Non-pigmented ciliary epithelial cell (primary cell): ENCODE measurements around the gene MECP2.
"Not testable (repeated sequence)": the region's sequence is repeated elsewhere in the genome, so short reads cannot be mapped to it uniquely, and the experiment has no call there.

Source experiments
- DNase-seq: peaks from one replicate; pipeline ENCODE4 v3.0.0-alpha.2; 2010; ENCODE audit warnings: low read depth

MECP2 gene

DNA sequence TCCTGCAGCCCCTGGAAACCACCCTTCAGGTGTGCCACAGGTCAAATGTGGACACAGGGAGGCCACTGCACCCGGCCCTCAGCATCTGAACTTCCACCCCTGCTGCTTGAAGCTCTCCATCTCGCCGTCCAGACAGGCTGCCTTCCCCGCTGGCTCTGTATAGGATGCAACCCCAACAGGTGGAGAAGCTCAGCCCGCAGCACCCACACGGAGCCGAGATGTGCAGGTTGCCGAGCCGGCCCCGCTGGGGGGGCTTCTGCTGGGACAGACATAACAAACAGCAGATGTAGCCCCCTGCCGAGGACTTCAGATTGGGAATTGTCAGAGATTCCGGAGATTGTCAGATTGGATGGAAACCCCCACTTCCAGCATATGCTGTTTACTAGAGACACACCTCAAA, 104.4 kb downstream of the MECP2 start:
- DNase-seq = no peak

DNA sequence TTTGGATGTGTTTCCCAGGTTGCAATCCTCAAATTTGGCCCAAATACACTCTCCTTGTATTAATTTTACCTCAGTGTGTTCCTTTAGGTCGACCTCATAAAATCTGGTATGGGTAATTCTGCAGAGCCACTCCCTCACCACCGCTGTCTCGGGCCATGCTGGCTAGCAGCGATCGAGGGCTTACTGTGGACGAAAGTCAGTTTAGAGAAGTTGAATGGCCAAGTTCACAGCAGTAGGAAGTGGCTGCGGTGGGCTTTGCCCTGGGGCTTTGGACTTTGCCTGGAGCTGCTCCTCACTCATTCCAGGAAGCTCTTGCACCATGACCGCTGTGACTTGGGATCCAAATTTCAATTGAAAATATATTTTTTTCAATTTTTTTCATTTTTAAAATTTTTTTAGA, 105.3 kb downstream of the MECP2 start:
- no peak for DNase-seq

DNA sequence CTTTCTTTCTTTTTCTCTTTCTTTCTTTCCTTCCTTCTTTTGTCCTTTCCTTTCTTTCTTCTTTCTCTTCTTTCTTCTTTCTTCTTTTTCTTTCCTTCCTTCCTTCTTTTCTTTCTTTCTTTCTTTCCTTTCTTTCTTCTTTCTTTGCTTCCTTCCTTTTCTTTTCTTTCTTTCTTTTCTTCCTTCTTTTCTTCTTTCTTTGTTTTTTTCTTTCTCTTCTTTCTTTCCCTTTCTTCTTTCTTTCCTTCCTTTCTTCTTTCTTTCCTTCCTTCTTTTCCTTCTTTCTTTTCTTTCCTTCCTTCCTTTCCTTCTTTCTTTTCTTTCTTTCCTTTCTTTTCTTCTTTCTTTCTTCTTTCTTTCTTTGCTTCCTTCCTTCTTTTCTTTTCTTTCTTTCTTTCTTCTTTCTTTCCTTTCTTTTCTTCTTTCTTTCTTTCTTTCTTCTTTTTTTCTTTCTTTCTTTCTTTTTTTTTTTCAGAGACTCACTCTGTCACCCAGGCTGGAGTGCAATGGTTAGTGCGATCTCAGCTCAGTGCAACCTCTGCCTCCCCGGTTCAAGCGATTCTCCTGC, 106.4 kb downstream of the MECP2 start:
- no peak for DNase-seq

DNA sequence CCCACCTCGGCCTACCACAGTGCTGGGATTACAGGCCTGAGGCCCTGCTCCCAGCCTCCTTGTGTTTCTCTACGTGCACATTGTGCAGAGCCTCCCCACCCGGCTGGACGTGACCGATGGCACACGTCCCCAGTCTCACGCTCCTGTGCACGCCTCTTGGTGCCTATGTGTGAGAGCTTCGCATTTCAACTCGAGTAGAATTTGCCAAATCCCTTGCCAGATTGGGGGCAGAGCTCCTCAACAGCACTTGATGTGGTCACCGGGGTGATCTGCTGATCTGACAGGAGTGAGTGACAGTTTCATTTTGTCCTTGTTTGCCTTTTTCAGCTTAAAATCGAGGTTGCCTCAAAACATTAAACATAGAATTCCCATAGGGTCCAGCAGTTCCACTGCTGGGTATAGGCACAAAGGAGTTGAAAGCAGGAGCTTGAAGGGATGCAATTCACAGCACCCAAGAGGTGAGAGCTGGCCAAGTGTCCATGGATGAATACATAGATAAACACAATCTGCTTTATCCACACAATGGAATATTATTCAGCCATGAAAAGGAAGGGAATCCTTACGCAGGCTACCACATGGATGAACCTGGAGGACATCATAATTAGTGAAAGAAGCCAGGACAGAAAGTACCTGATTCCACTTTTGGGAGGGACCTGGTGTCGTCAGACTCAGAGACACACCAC, 107.4 kb downstream of the MECP2 start:
- no peak for DNase-seq

DNA sequence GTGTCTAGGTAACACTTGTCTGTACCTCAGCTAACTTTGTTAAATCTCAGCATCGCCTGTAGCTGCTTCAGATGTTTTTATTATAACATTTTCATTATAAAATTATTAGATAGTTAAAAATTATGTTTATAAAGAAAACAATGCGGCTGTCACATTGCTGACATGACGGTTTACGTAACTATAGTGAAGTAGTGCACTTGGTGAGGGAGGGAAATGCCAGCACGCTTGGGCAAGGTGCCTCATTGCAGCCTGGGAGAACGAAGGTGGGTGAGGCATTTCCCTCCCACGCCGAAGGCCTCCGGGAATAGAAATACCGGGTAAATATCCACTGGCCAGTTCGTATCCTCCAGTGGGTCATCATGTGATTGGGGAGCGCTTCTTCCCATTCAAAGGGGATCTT, 109.0 kb downstream of the MECP2 start:
- no peak for DNase-seq

DNA sequence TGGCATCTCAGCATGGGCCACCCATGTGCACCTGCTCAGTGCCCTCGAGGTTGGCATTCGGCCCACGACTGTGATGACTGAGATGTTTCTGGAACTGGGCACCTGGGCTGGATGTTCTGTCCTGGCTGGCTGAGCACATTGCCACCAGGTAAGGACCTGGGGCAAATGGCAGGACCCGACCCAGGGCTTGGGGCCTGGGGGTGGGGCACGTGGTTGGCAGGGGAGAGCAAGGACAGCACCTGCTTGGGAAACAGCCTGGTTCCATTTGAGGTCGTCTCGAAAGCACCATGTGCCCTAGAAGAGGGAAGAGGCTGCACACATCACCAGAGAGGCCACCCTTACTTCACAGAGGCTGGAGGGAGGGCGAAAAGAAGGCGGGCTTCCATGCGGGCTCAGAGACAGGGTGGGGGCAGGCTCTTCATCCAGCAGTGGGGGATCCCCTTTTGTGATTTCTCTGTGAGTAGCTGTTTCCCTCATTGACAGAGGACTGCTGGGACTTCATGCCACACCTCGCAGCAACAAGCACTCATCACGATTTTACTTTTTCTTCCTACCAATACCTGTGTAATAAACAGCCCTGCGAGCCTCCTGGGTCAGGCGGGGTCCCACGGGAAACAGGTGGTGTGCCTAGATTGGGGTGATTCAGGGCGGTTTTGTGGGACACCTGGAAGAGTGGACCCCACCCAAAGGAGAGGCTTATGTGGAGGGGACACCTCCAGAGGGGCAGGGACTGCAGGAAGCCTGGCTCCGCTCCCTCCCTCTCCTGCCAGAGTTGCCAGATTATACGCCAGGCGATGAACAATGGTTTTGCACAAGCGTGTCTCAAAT, 113.0 kb downstream of the MECP2 start:
- DNase-seq = no peak

DNA sequence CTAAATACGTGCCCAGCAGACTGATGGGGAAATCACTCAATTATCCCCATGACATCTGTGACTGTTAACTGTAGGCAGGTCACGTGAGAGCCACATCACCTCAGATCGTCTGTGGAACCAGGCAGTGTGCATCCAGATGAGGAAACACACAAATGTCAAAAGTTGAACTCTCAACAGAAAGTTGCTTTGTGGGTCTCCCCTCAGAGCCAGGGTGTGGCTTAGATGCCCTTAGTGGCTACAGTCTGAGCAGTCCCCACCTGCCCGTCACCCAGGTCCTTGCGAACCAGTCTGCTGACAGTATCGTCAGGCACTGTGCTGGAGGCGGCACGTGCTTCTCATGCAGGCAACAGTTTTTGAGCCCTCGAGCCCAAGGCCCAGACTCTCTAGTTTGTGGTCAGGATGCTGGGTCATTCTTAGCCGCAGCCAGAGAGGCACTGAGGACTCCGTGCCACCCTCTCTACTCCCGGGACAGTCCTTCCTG, 114.2 kb downstream of the MECP2 start:
- DNase-seq = no peak

DNA sequence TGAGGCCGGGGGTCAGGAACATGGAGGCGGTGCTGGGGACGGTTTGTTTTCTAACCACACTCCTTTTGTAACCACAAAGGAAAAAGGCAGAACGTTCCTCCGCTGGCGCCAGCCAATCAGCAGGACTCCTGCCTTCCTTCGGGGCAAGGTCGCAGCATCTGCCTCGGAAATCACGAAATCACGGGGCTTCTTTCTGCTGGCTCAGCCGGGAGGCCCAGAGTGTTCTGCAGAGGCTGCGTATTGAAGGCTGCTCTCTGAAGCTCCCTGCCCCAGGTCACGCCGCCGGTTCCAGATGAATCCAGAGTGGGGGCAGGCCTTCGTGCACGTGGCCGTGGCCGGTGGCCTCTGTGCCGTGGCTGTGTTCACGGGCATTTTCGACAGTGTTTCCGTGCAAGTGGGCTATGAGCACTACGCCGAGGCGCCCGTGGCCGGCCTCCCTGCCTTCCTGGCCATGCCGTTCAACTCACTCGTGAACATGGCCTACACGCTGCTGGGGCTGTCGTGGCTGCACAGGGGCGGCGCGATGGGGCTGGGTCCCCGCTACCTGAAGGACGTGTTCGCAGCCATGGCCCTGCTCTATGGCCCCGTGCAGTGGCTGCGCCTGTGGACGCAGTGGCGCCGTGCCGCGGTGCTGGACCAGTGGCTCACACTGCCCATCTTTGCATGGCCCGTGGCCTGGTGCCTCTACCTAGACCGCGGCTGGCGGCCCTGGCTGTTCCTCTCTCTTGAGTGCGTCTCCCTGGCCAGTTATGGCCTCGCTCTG, 115.6 kb downstream of the MECP2 start:
- no peak for DNase-seq

DNA sequence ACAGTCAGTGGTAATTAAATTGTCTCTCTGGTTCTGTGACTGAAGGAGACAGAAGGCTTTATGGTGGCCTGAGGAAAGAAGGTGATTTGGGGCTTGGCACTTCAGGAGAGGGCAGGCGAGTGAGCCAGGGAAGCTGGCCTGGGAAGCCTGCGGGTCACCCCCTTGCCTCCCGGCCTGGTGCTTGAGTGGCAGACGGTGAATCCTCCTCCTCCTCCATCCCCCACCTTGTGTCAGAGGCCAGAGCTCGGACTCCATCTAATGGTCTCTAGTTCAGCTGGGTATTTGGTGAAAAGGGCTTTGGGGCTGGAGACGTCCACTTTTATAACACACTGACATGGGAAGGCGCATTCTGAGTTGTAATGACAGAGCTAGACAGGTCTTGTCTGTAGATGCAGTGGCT, 116.3 kb downstream of the MECP2 start:
- no peak for DNase-seq

DNA sequence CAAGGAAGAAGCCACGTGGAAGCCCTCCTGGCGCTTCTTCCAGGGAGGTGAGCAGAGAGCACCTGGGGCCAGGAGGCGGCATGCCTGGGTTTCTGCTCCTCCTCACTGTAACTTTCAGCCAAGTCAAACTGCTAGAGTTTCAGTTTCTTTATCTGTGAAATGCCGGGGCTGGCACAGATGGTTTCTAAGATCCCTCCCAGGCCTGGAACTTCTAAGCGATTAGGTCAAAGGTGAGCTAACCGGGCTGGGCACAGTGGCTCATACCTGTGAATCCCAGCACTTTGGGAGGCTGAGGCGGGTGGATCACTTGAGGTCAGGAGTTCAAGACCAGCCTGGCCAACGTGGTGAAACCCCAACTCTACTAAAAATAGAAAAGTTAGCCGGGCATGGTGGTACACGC, 117.1 kb downstream of the MECP2 start:
- not testable (repeated sequence) for DNase-seq

DNA sequence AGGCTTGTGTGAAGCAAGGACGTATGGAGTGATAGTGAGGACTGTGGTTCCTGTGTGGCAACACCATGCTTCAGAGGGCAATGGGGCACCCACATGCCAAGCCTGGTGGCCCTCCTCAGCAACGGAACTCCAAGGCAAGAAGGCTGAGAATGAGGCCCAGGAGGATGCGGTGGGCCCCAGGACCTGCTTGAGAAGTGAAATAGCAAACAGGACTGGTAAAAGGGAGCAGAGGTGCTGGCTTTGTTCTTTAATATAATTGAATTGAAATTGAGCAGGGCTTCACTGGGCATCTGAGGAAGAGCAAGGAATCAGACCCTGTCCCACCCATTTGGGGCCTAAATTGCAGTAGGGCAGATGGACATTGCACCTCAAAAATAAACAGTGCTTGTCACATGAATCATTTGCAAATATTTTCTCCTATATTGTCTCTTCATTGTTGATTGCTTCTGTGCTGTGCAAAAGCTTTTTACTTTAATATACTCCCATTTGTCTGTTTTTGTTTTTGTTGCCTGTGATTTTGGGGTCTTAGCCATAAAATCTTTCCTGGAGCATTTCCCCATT, 122.7 kb downstream of the MECP2 start:
- no peak for DNase-seq

DNA sequence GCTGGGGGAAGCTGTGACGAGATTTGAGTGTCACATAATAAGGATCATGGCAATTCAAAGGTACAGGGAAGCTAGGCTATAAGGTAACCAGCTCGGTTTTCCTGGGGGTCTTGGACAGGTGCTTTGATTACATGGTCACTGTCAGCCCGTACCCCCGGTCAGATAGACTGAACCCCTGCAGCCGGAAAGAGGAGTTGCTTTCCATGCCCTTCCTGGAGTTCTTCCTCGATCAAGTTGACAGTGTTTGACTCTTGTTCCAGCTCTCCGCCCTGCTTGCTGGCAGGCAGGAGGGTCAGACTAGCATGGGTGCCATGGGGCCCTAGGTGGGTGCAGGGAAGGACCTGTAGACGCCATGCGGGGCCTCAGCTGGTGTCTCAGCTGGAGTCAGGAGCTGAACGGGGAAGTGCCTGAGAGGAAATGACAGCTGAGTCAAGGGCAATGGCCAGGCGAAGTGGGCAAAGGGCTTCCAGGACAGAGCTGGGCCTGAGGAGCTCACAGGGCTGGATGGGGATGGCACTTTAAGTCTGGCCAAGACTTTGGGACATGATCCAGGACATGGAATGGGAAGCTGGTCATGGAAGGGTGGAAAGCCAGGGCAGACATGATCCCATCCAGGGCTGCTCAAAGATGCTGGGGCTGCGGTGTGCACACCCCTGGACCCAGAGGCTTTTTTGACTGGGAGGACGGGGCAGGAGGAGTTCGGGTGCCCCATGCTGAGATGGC, 123.4 kb downstream of the MECP2 start:
- DNase-seq = no peak

DNA sequence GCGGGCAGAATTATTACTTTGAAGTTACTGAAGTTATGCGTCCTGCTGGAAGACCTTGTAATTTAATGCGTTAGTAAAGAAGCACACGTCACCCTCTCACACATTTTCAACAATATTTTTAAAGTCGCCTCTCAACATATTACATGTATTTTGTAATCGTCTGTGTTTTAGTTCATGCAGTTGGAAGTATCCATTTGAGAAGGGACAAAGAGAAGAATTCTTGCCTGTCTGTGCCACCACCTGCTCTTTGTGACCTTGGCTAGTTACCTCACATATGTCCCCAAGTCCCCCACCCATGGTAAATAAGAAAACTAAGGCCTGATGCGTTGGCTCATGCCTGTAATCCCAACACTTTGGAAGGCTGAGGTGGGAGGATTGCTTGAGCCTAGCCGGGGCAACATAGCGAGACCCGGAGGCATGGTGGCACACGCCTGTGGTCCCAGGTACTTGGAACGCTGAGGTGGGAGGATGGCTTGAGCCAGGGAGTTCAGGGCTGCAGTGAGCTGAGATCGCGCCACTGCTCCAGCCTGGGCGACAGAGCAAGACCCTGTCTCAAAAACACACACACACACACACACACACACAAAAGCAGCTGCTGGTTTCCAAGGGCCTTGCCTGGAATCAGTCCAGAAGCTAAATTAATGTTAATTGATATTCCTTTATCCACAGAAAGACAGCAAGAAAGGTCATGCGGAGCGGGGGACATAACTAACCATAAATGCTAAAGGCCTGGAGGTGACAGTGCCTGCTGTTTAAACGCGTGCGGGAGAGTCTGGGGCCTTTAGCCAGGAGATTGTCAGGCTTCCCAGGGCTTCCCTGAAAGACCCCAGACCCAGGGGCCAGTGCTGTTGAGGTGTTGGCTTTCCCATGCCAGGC, 124.2 kb downstream of the MECP2 start:
- DNase-seq = no peak

DNA sequence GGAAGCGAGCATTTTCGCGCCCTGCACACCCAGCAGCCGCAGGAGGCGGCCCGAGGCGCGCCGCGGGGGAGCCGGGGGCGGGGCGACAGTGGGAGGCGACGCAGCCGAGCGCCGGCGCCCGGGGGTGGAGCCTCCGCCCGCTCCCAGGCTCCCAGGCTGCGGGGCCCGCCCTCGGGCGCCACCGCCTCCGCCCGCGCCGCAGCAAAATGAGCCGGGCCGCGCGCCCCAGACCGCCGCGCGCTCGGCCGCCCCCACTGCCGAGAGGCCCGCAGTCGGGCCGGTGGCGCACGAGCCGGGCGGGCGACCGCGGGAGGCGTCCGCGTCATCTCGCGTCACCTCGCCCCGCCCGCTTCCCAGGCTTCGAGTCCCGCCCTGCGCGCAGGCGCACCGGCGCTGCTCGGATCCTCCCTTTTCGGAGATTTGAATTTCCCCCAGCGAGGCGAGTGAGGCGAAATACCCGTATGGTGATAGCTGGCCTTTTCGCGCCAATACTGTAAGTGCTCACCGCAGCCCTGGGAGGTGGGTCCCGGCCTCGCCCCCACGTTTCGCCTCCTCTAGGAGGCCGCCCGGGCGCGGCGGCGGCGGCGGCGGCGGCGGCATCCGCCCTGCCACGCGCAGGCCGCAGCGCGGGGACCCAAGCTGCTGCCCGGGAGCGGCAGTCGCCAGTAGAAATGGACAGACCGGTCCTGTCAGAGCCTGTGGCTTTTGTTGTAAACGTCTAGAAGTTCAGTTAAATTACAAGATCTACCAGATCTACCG, 125.0 kb downstream of the MECP2 start, which contains the start of gene TMEM187:
Gene TMEM187, plus strand, starts transcription at position 387 of the 759 bp plus-strand sequence. CDS start 9,309 bp downstream, outside the sequence.
- no peak for DNase-seq
